Uterus (tissue), 4 donors: Measurements from ENCODE around the gene WT1. TPM values are rescaled to one million over a fixed set of nuclear protein-coding genes. Genes with fewer than 3 reads are reported as not detected.

Experiments used
- DNase-seq, 2 donors: peaks; one replicate each; pipeline ENCODE4 v3.0.0-alpha.2; 2019 to 2020
- H3K27ac ChIP-seq, 2 donors: fragments of 200-600 bp; sonication (generic); 1 replicate in 1 of 2; 2 replicates in 1 of 2; pipeline ENCODE4 v1.5.1; 2016 to 2018
- H3K27me3 ChIP-seq, 2 donors: fragments of 200-600 bp; sonication (generic); one replicate each; pipeline ENCODE4 v1.5.1; 2018 to 2019; ENCODE audit warnings: control low read depth in 1 of 2
- H3K36me3 ChIP-seq, 2 donors: fragments of 200-600 bp; sonication (generic); one replicate each; pipeline ENCODE4 v1.5.1; 2019; ENCODE audit warnings: control low read depth in 1 of 2
- H3K4me1 ChIP-seq, 2 donors: fragments of 200-600 bp; sonication (generic); one replicate each; pipeline ENCODE4 v1.5.1; 2018 to 2019; ENCODE audit warnings: control low read depth in 1 of 2
- H3K4me3 ChIP-seq, 2 donors: fragments of 200-600 bp; sonication (generic); 1 replicate in 1 of 2; 2 replicates in 1 of 2; pipeline ENCODE4 v1.5.1; 2018 to 2019; ENCODE audit warnings: mild to moderate bottlenecking in 1 of 2
- H3K9me3 ChIP-seq, 2 donors: fragments of 200-600 bp; sonication (generic); one replicate each; pipeline ENCODE4 v1.5.1; 2019; ENCODE audit warnings: control low read depth in 1 of 2
- POLR2A ChIP-seq, 2 donors: fragments of 450-650 bp; IDR thresholded peaks; one replicate each; pipeline ENCODE4 v1.6.1; 2016; ENCODE audit warnings: antibody characterized with exemption in 2 of 2, mild to moderate bottlenecking in 1 of 2, moderate library complexity in 1 of 2
- intact Hi-C: fragments of 100-400 bp; cut with DNase I; formaldehyde crosslinking; loops from one replicate; pipeline ENCODE4 v1.15.1; 2023; ENCODE audit warnings: low total_unique reads
- total RNA-seq, 4 donors: library from RNA; depleted of rRNA in 3 of 4; stranded (reverse); fragments of >200 nt in 3 of 4; gene quantifications; one replicate each; pipeline versions ENCODE4 v1.1.0 to v1.2.4, GENCODE V29; 2014 to 2023
- TF ChIP-seq, protein P1 (sequence below), 4 experiments: fragments of 200-600 bp in 2 of 4; fragments of 450-650 bp in 2 of 4; sonication (generic) in 2 of 4; IDR thresholded peaks; one replicate each; pipeline ENCODE4 v1.5.1; 2016 to 2019; ENCODE audit warnings: antibody characterized with exemption in 4 of 4, mild to moderate bottlenecking in 2 of 4, moderate library complexity in 1 of 4
- donor health status: DM: yes; HTN: yes; CAD: no.

WT1 gene
- total RNA-seq, 4 donors from 2014 or later = 51.2 to 125 (median 53.6) TPM

GRCh38 chr11:32426192-32426591 lies 9.1 kb downstream of the WT1 start:
- TF ChIP-seq POLR2A (IDR thresholded peaks at IDR 0.05) = no peak
- TF ChIP-seq, protein P1, sequence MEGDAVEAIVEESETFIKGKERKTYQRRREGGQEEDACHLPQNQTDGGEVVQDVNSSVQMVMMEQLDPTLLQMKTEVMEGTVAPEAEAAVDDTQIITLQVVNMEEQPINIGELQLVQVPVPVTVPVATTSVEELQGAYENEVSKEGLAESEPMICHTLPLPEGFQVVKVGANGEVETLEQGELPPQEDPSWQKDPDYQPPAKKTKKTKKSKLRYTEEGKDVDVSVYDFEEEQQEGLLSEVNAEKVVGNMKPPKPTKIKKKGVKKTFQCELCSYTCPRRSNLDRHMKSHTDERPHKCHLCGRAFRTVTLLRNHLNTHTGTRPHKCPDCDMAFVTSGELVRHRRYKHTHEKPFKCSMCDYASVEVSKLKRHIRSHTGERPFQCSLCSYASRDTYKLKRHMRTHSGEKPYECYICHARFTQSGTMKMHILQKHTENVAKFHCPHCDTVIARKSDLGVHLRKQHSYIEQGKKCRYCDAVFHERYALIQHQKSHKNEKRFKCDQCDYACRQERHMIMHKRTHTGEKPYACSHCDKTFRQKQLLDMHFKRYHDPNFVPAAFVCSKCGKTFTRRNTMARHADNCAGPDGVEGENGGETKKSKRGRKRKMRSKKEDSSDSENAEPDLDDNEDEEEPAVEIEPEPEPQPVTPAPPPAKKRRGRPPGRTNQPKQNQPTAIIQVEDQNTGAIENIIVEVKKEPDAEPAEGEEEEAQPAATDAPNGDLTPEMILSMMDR (IDR thresholded peaks at IDR 0.05) = no peak
- no peaks in the 10 kb centered on the region for H3K27me3 ChIP-seq

GRCh38 chr11:32425761-32426160 lies 9.6 kb downstream of the WT1 start:
- no peak overlapping the region for H3K4me3 ChIP-seq

More at GRCh38 chr11:32426192-32426591, 9.1 kb downstream of the WT1 start:
- Histone ChIP-seq H3K27ac (peak overlapping the region; percentile 98 to 99), H3K4me1 (peaks cover 9 to 14% of the 10 kb centered on the region in 2 donors), H3K9me3 (no peaks in the 10 kb centered on the region), H3K36me3 (no peaks in the 10 kb centered on the region), H3K4me3 (no peak overlapping the region)
- intact Hi-C loops = no loop called here
- DNase-seq = no peak

GRCh38 chr11:32422545-32422944 lies 12.8 kb downstream of the WT1 start:
- no peak for DNase-seq
- TF ChIP-seq, protein P1 (IDR thresholded peaks at IDR 0.05) = no peak
- no peak for TF ChIP-seq POLR2A (IDR thresholded peaks at IDR 0.05)
- Histone ChIP-seq H3K9me3 (no peaks in the 10 kb centered on the region), H3K36me3 (no peaks in the 10 kb centered on the region), H3K27ac (peak overlapping the region; percentile 65 to 99), H3K4me3 (no peak overlapping the region), H3K4me1 (peaks cover 8 to 13% of the 10 kb centered on the region in 2 donors), H3K27me3 (no peaks in the 10 kb centered on the region)
- intact Hi-C loops = no loop called here

More at GRCh38 chr11:32425761-32426160, 9.6 kb downstream of the WT1 start:
- Histone ChIP-seq H3K27ac (peak overlapping the region; percentile 98 to 99), H3K27me3 (no peaks in the 10 kb centered on the region), H3K9me3 (no peaks in the 10 kb centered on the region), H3K36me3 (no peaks in the 10 kb centered on the region), H3K4me1 (peaks cover 13 to 14% of the 10 kb centered on the region in 2 donors)
- intact Hi-C loops = no loop called here
- DNase-seq = no peak
- TF ChIP-seq, protein P1 (IDR thresholded peaks at IDR 0.05) = no peak
- TF ChIP-seq POLR2A (IDR thresholded peaks at IDR 0.05) = no peak

GRCh38 chr11:32421992-32422391 lies 13.3 kb downstream of the WT1 start:
- Histone ChIP-seq H3K4me1 (peaks cover 4 to 13% of the 10 kb centered on the region in 2 donors), H3K27ac (peak overlapping the region; percentile 56 to 99), H3K9me3 (no peaks in the 10 kb centered on the region), H3K36me3 (no peaks in the 10 kb centered on the region), H3K27me3 (no peaks in the 10 kb centered on the region), H3K4me3 (no peak overlapping the region)
- TF ChIP-seq, protein P1 (IDR thresholded peaks at IDR 0.05) = no peak
- TF ChIP-seq POLR2A (IDR thresholded peaks at IDR 0.05) = no peak
- DNase-seq = no peak
- intact Hi-C loops = no loop called here

- Histone ChIP-seq H3K4me3 (no peak overlapping the region), H3K27me3 (no peaks in the 10 kb centered on the region), H3K27ac (peak overlapping the region; percentile 56 to 99), H3K9me3 (no peaks in the 10 kb centered on the region), H3K4me1 (peaks cover 4 to 13% of the 10 kb centered on the region in 2 donors), H3K36me3 (no peaks in the 10 kb centered on the region)
- intact Hi-C loops = no loop called here
- TF ChIP-seq POLR2A (IDR thresholded peaks at IDR 0.05) = peak in 1 of 2 donors; percentile 18
- TF ChIP-seq, protein P1 (IDR thresholded peaks at IDR 0.05) = no peak
- no peak for DNase-seq
These were observed 14.1 kb downstream of the WT1 start for GRCh38 chr11:32420937-32421901.
